Heart left ventricle (tissue), 16 donors: Measurements from ENCODE around the gene GALNTL6. TPM values are rescaled to one million over a fixed set of nuclear protein-coding genes. Genes with fewer than 3 reads are reported as not detected.

ENCODE experiments used
- ATAC-seq, 4 donors: fragments of 200-7000 bp; cut with Tn5 transposase; one replicate each; pipeline ENCODE4 v1.9.1; 2020 to 2022; ENCODE audit warnings: moderate library complexity in 4 of 4, mild to moderate bottlenecking in 3 of 4, moderate number of reproducible peaks in 1 of 4
- DNase-seq, 5 donors: peaks; one replicate each; pipeline ENCODE4 v3.0.0-alpha.2; 2020
- H3K27ac ChIP-seq, 12 donors: fragments of 200-600 bp; sonication (generic) in 4 of 12; one replicate each; pipeline versions ENCODE4 v1.5.0 to v1.8.0; 2016 to 2022; ENCODE audit warnings: mild to moderate bottlenecking in 2 of 12
- H3K27me3 ChIP-seq, 9 donors: fragments of 200-600 bp; sonication (generic) in 2 of 9; one replicate each; pipeline versions ENCODE4 v1.5.1 to v1.8.0; 2016 to 2022; ENCODE audit warnings: mild to moderate bottlenecking in 3 of 9
- H3K36me3 ChIP-seq, 9 donors: fragments of 200-600 bp; sonication (generic) in 2 of 9; one replicate each; pipeline versions ENCODE4 v1.5.0 to v1.8.0; 2018 to 2022; ENCODE audit warnings: mild to moderate bottlenecking in 2 of 9
- H3K4me1 ChIP-seq, 12 donors: fragments of 200-600 bp; sonication (generic) in 4 of 12; one replicate each; pipeline versions ENCODE4 v1.5.0 to v1.8.0; 2016 to 2022; ENCODE audit warnings: mild to moderate bottlenecking in 3 of 12
- H3K4me3 ChIP-seq, 12 donors: fragments of 200-600 bp; sonication (generic) in 4 of 12; one replicate each; pipeline versions ENCODE4 v1.5.0 to v1.8.0; 2017 to 2022; ENCODE audit warnings: mild to moderate bottlenecking in 9 of 12, moderate library complexity in 4 of 12
- H3K9me3 ChIP-seq, 12 donors: fragments of 200-600 bp; sonication (generic) in 4 of 12; one replicate each; pipeline versions ENCODE4 v1.5.0 to v1.8.0; 2016 to 2022; ENCODE audit warnings: mild to moderate bottlenecking in 1 of 12
- CTCF ChIP-seq, 12 donors: fragments of 200-600 bp; sonication (generic) in 4 of 12; IDR thresholded peaks; one replicate each; pipeline versions ENCODE4 v1.5.0 to v1.8.0; 2018 to 2022; ENCODE audit warnings: antibody characterized with exemption in 12 of 12, mild to moderate bottlenecking in 5 of 12
- POLR2A ChIP-seq, 2 donors: fragments of 450-650 bp; IDR thresholded peaks; one replicate each; pipeline ENCODE4 v1.6.1; 2017; ENCODE audit warnings: antibody characterized with exemption in 2 of 2, mild to moderate bottlenecking in 2 of 2, moderate library complexity in 2 of 2
- WGBS, 4 donors: extraction: QIAGEN DNeasy Blood & Tissue Kit in 2 of 4; methylation state at CpG; one replicate each; pipeline versions ENCODE4 v1.1.5 to v1.1.7; 2013 to 2018; 5-methylcytosine and 5-hydroxymethylcytosine counted together
- intact Hi-C, 10 donors: fragments of 100-400 bp; cut with DNase I; formaldehyde crosslinking; loops; one replicate each; pipeline versions ENCODE4 v1.11.1 to v1.14.2; 2022
- polyA plus RNA-seq, 2 donors: library from polyadenylated mRNA; stranded (reverse); fragments of 200-250 nt; gene quantifications; one replicate each; pipeline ENCODE4 v1.2.3, GENCODE V29; 2013
- total RNA-seq, 9 donors: library from RNA; depleted of rRNA in 2 of 9; stranded (reverse); fragments of >200 nt in 2 of 9; fragmentation: NEBNext Ultra II Directional in 3 of 9; extraction: Animal tissue kit (Norgen Biotek cat#: 25700) in 3 of 9; gene quantifications; one replicate each; pipeline versions ENCODE4 v1.1.0 to v1.2.4, GENCODE V29; 2016 to 2023
- donor health status: ischemic (EF 13 %, LVEDD 7.1; RV severe dilation, severe dysfunction).
- donor health status: healthy with polysubstance abuse.
- donor health status: DM: no; HTN: yes; CAD: no.
- donor health status: DM: no; HTN: no; CAD: no.
- donor health status: ischemic (EF 25% LVEDD 6.9; RV normal size, moderate dysfunction).
- donor health status: ischemic (EF 25% LVEDD 5.7; RV mildly dilated, moderate dysfunction).
- donor health status: healthy.
- donor health status: DM: yes; HTN: yes; CAD: no.
- donor health status: ischemic (EF 35%, LVEDD 5.7; RV mildly dilated, moderate dysfunction).
- donor health status: nonischemic (EF 11% LVEDD 7.7; RV severe dilation, severe dysfunction).
- donor health status: DM: yes; HTN: yes; CAD: no.
- donor health status: PGD.
- donor health status: ischemic (EF 29% LVEDD 5.4; RV normal size, mild dysfunction).
- donor health status: nonischemic (EF 23%, LVEDD 6.1; RV moderate dilation, normal function).

GALNTL6 gene
- total and polyA plus RNA-seq, 11 donors = 0.33 to 0.52 TPM; not detected in 9

GRCh38 chr4:172554588-172554987 is 741.4 kb downstream of the GALNTL6 start:
- H3K36me3 ChIP-seq = no peaks in the 10 kb centered on the region
- H3K4me1 ChIP-seq = no peaks in the 10 kb centered on the region
- intact Hi-C loops = no loop called here
- H3K9me3 ChIP-seq = no peaks in the 10 kb centered on the region
- no peak overlapping the region for H3K27ac ChIP-seq
- ATAC-seq = no peak
- H3K27me3 ChIP-seq = no peaks in the 10 kb centered on the region
- DNase-seq = no peak
- TF ChIP-seq CTCF (IDR thresholded peaks at IDR 0.05) (no peak), POLR2A (IDR thresholded peaks at IDR 0.05) (no peak)
- no peak overlapping the region for H3K4me3 ChIP-seq
- WGBS, 4 donors = 96 to 97% (median 96%) methylated on average over 4 of the region's 4 CpGs

- ATAC-seq (no peak), DNase-seq (no peak)
- no peaks in the 10 kb centered on the region for H3K9me3 ChIP-seq
- no peak overlapping the region for H3K27ac ChIP-seq
- WGBS, 4 donors = 67 to 80% (median 73%) methylated on average over 2 of the region's 2 CpGs
- H3K36me3 ChIP-seq = no peaks in the 10 kb centered on the region
- TF ChIP-seq CTCF (IDR thresholded peaks at IDR 0.05) = no peak
- no peak for TF ChIP-seq POLR2A (IDR thresholded peaks at IDR 0.05)
- no peaks in the 10 kb centered on the region for H3K27me3 ChIP-seq
- intact Hi-C loops = no loop called here
- no peak overlapping the region for H3K4me3 ChIP-seq
- H3K4me1 ChIP-seq = no peaks in the 10 kb centered on the region
Measured at GRCh38 chr4:172555725-172556124, 742.5 kb downstream of the GALNTL6 start.

GRCh38 chr4:172573899-172574298 is 760.7 kb downstream of the GALNTL6 start:
- Histone ChIP-seq H3K9me3 (no peaks in the 10 kb centered on the region), H3K4me1 (peaks cover 0 to 12% (median 0%) of the 10 kb centered on the region in 12 donors), H3K27me3 (no peaks in the 10 kb centered on the region), H3K27ac (no peak overlapping the region), H3K4me3 (no peak overlapping the region), H3K36me3 (no peaks in the 10 kb centered on the region)
- TF ChIP-seq CTCF (IDR thresholded peaks at IDR 0.05) (no peak), POLR2A (IDR thresholded peaks at IDR 0.05) (no peak)
- 43 to 48% (median 46%) methylated on average over 2 of the region's 2 CpGs for WGBS, 4 donors
- intact Hi-C loops = no loop called here
- DNase-seq (no peak), ATAC-seq (no peak)

- Histone ChIP-seq H3K36me3 (no peaks in the 10 kb centered on the region), H3K4me3 (no peak overlapping the region), H3K27ac (no peak overlapping the region), H3K4me1 (peaks cover 0 to 8% (median 0%) of the 10 kb centered on the region in 12 donors), H3K9me3 (no peaks in the 10 kb centered on the region), H3K27me3 (no peaks in the 10 kb centered on the region)
- ATAC-seq (no peak), DNase-seq (no peak)
- intact Hi-C loops = no loop called here
- WGBS, 4 donors = 66 to 78% (median 71%) methylated on average over 3 of the region's 3 CpGs
- TF ChIP-seq POLR2A (IDR thresholded peaks at IDR 0.05) (no peak), CTCF (IDR thresholded peaks at IDR 0.05) (no peak)
Measured at GRCh38 chr4:172578712-172579111, 765.5 kb downstream of the GALNTL6 start.
